ENCODE results near the gene PSAPL1. TPM values are rescaled to one million over a fixed set of nuclear protein-coding genes. Genes with fewer than 3 reads are reported as not detected.

Gene PSAPL1
- total RNA-seq, 1 donor from 2014 or later, result 1.3 TPM

- Mint-ChIP-seq H3K27me3 (no peaks in the 10 kb centered on the region), H3K27ac (no peak overlapping the region), H3K4me1 (ENCODE audit: unreplicated experiment) (peaks cover 7% of the 10 kb centered on the region), H3K36me3 (no peaks in the 10 kb centered on the region), H3K4me3 (no peak overlapping the region), H3K9me3 (no peaks in the 10 kb centered on the region)
- TF ChIP-seq, protein P1, sequence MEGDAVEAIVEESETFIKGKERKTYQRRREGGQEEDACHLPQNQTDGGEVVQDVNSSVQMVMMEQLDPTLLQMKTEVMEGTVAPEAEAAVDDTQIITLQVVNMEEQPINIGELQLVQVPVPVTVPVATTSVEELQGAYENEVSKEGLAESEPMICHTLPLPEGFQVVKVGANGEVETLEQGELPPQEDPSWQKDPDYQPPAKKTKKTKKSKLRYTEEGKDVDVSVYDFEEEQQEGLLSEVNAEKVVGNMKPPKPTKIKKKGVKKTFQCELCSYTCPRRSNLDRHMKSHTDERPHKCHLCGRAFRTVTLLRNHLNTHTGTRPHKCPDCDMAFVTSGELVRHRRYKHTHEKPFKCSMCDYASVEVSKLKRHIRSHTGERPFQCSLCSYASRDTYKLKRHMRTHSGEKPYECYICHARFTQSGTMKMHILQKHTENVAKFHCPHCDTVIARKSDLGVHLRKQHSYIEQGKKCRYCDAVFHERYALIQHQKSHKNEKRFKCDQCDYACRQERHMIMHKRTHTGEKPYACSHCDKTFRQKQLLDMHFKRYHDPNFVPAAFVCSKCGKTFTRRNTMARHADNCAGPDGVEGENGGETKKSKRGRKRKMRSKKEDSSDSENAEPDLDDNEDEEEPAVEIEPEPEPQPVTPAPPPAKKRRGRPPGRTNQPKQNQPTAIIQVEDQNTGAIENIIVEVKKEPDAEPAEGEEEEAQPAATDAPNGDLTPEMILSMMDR (conservative IDR thresholded peaks at IDR 0.05), result no peak
- no peak for DNase-seq (ENCODE audit: extremely low spot score, unreplicated experiment)
Measured at GRCh38 chr4:7381221-7381889, 53.4 kb downstream of the PSAPL1 start.

Small RNA genes within 50 kb of the gene (microRNA-seq; reads per million reads assigned to microRNA genes)
- not detected for gene MIR4274

Other genes with a start within 250 kb of the PSAPL1 start
- gene SORCS2, start 242.4 kb downstream of the PSAPL1 start, total RNA-seq (ENCODE audit: low replicate concordance), result 13.4 and 24.0 TPM in 2 replicates

All from type B pancreatic cell (in vitro differentiated cells).